HG03039 (cell line): ENCODE results near the gene PRKCA.
A peak's percentile ranks its signal among the peaks of the same experiment; 100 is the strongest.

Experiments
- ATAC-seq: cut with Tn5 transposase; IDR thresholded peaks from one replicate; pipeline ENCODE4 v1.9.1; 2021; ENCODE audit warnings: mild to moderate bottlenecking, moderate library complexity; ENCODE audit not compliant: unreplicated experiment

PRKCA gene

DNA sequence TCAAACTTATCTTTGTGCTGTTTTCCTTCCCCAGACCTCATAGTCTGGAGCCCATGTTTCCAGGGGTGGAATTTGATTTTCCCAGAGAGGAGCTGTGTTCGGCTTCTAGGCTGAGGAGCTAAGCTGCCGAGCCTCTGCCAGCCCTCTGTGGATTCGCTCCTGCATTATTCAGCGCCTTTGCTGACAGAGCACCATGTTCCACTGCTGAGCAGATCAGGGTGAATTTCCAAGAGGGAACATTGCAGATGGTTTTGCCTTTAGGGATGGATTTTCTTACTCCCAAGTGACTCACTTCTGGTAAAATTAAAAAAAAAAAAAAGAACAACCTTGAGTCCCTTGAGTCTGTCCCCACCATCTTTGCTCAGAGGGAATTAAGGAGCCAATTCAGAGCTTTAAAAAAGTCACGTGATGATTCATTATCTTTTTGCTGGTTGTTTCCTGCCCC, 229.5 kb downstream of the PRKCA start:
- no peak for ATAC-seq

DNA sequence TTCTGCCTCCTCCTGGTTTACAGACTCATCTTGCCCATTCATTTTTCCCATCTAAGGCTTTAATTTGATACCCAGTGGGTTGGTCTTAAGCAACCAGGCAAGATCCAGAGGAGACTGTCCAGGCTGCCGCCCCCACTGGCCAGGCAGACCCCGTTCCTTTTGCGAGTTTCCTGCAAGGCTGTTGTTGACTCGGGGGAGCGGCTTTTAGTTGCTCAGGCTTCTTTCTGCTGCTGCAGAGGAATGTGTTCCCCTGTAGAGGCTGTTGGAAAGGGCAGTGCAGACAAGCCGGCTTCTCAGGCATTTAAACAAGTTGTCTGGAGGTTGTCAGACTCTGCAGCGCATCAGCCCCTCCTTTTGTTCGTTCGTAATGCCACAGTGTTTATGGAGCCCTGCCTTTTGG, 231.2 kb downstream of the PRKCA start:
- ATAC-seq, result no peak

DNA sequence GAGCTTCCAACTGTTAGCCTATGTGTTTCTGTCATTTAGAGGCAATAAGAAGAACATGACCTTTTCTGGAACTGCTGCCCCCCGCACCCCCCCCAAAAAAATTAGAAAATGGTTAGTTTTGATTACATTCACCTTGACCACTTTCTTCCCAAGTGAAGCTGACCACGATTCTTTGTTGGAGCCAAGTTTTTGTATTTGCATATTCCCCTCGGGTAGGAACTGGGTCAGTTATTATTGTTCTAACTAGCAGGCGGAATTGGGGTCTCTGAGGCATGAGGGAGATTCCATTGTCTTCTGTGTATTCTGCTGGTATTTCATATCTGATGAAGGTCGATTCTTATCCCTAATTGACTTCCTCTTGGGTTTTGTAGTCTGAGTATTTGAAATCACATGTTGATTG, 231.6 kb downstream of the PRKCA start:
- ATAC-seq, result no peak

DNA sequence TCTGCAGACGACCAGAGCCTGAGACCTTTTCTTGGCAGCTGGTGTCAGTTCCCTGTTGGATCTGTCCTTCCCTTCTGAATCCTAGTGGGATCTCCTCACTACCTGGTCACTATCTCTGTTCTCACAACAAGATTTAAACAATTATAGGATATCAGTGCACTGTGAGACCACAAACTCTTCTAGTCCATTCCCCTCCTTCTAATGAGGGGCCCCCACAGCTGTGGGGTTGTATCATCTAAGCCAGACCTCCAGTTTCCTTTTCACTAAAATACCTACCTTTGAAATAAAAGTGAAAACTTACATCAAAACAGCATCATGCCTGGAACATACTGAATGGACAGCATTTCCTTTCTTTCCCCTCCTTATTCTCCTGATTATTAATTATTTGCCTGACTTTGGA, 233.2 kb downstream of the PRKCA start:
- ATAC-seq, result no peak

DNA sequence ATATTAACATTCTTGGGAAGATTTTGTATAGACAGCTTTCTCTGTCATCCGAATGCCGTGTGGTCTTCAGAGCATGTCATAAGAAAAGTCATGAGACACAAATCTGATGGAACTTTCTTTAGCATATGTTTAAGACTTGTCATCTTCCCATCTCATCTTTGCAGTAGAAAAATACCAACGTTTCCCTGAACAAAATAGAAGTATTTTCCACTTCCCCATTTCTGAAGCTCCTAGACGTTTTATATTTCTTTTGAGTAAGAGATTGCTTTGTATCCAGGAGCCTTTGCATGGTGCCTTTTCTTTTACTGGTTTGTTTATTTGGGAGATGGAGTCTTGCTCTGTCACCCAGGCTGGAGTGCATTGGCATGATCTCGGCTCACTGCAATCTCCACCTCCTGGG, 235.1 kb downstream of the PRKCA start:
- no peak for ATAC-seq

DNA sequence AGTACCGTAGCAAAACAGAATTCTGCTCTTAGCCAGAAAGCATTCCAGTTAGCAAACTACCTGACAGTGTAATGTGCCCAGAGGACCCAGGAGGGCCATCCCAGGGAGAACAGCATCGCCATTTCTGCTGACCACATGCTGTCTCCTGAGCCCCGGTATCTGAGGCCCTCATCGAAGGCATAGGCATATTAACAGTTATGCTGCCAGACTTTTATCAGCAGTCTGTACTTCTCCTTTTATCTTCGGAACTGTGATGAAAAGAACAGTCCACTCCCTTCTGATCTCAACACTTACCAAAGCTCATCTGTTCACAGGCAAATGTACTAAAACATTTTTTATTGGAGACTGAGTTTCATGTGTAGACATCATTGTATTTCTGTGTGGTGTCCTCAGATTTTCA, 236.4 kb downstream of the PRKCA start:
- ATAC-seq, result no peak

DNA sequence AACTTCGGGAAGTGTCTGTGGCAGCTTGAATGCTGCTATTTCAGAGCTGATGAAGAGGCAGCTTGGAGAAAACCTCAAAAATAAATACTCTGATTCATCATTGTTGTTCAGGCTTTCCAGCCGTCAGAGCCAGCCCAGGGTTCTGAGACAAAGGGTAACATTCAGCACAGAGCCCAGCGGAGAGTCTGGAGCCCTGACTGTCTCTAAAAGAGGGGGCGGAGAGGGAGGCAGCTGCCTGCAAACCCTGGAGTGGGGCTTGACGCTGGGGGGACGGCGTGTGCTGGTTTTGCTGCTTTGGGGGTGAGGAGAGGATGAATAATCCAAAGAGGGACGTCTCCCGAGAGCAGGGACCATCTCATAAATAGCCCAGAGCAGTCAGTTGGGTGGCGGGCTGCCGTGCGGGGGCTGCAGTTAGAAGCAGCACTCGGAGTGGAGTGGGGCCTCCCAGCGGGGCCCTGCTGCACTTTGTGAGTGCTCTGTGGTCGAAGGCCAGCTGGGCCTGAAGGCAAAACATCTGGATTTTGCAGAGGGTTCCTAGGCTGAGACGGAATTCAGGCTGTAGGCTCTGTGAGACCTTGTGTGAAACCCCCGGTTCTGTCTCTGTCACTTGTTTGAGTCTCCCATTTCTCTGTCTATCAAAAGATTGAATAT, 237.8 kb downstream of the PRKCA start:
- no peak for ATAC-seq

DNA sequence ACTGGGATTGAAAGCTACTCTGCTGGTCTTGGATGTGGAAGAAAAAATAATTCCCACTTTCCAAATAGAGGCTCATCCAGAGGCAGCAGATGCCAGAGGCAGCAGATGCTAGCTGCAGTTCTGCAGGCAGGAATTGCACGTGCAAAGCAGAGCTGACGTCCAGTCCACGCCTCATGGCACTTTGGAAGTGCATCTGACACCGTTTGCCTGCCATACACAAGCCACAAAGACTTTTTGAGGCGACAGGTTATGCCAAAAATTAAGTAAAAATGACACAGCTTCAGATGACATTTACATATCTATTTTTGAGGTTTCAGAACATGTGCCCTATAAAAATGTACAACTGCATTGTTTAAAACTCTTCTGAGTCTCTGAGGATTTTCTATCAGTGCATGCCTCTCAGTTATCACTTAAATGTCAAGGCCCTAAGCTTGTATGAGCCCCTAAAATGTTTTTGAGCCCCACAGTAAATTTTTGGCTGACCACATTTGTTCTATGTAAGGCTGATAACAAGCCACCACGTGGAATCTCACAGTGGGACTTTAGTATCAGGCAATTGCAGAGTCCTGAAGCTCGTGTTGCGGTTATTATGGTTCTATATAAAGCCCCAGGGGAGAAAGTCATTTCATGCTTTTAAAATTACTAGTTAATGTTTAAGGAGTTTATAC, 239.2 kb downstream of the PRKCA start:
- peak; percentile 47 for ATAC-seq

DNA sequence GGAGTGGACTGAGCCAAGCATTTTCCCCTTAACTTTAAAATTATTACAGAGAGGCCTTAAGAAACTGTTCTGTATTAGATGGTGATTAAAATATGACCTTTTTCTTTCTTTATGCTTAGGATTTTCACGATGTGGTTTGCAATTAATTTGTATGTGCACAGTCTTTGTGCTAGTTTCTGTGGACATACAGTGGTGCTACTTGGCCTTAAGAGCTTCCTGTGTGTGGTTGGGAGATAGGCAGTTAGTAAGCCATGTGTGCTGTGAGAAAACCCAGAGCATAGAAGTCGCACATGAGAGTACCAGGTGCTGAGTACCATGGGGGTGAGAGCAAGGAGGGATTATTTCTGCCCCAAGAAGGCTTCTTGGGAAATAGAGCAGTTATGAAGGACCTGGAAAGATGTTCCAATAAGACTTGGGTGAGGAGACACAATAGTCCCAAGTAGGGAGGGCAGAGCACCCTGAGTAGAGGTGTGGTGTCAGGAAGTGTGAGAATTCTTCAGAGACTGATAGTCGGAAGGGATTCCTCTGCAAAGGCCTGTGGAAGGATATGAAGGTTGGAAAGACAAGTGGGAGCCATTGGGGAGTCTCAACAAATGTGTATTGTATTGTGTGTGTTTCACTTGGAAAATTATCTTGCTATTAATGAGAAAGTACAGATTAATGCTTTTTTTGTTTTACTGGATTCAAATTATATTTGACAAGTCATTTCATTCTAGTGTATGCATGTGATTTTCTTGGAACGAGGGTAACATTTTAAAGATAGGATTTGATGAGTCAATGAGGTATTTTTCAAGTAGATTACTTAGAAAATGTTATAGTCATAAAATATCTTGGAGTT, 239.9 kb downstream of the PRKCA start:
- ATAC-seq, result peak; percentile 74

DNA sequence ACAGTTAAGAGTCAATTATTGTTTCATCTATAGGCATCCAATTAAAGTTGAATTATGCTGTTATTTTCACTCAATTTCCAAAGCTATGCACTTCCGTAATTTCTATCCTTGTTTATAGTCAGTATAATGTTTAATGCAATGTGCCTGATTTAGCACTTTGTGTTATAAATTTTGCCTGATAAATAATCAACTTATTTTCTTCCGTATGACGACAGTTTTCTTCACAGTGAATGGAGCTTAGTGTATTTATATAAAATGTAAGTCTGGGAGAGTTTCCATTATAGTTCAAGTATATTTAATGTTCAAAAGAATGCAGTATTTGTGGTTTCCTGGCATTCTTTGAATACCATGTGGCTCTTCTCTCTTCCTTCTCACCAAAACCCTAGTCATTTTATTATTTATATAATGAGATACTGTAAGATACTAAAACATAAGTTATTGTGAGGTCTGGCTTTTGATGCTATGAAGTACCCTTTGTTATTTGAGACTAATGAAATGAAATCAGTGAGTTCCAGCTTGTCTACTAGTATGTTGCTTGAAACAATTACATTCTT, 240.6 kb downstream of the PRKCA start:
- no peak for ATAC-seq

DNA sequence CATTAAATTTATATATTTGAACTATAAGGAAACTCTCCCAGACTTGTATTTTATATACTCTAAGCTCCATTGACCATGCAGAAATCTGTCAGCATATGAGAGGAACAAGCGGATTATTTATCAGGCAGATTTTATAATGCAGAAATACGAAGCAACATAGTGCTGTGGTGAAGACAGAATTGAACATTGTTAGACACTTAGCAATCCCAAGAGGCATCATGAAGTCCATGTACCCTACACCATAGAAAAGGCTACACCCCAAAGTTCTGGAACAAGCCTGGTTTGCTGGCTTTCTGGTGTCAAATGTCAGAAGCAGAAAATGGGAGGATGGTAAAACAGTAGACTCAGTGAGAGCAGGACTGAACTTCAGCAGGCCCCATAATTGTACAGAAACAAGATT, 241.1 kb downstream of the PRKCA start:
- ATAC-seq, result no peak

DNA sequence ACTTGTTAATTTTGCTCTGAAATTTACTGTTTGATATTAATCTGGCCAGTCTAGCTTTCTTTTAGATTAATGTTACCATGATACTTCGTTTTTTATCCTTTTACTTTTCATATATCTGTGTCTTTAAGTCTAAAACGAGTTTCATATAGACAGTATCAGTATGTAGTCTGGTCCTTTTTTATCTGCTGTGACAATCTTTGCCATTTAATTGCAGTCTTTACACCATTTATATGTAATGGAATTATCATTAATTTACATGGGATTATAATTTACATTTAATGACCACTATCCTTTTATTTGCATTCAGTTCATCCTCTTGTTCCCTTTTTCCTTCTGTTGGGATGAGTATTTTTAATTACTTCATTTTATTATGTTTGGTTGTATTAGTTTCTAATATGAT, 243.5 kb downstream of the PRKCA start:
- ATAC-seq, result no peak

DNA sequence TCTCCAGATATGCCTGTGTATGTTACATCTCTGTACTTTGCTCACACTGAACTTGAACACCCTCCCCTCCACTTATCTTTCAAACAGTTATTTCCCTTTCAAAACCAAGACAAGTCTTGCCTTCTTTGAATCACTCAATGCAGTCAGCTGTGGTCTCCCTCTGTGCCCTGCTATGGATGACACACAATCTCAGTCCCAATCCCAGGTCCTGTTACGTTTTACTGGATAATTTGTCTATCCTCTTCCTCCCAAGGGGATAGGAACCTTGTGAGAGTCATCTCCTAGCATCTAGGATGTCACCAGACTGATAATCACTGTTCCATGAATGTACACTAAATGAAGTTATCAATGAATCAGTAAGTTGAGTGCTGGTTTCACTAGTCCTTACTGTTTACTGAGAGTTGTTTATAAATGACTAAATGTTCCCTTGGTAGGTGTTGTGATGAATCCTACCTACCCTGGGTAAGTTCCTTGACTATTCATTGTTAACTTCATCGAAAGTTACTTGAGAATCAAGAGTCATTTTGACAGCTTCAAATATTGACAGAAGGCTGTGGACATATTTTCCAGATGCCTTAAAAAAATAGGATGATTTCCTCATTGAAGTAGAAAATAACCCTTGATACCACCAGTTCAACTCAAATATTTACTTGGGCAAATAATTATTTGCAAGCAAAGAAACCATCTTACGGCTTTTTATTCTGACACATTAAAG, 244.9 kb downstream of the PRKCA start:
- no peak for ATAC-seq

DNA sequence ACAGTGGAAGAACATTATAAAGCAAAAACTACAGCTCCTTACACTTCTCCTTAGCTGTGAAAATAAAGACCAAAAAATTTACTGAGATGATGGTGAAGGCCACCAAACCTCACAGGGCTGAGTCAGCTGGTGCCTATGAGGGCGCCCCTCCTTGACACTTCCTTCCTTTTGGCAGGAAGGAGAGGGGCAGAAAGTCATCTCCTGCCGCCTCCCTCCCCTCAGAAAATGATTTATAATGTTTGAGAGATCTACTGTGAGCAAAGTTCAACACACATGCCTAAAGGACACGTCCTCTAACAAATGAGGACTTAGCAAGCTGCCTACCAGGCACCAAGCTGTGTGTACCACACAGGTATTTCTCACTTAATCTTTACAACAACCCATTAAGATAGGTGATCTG, 245.7 kb downstream of the PRKCA start:
- ATAC-seq, result no peak

DNA sequence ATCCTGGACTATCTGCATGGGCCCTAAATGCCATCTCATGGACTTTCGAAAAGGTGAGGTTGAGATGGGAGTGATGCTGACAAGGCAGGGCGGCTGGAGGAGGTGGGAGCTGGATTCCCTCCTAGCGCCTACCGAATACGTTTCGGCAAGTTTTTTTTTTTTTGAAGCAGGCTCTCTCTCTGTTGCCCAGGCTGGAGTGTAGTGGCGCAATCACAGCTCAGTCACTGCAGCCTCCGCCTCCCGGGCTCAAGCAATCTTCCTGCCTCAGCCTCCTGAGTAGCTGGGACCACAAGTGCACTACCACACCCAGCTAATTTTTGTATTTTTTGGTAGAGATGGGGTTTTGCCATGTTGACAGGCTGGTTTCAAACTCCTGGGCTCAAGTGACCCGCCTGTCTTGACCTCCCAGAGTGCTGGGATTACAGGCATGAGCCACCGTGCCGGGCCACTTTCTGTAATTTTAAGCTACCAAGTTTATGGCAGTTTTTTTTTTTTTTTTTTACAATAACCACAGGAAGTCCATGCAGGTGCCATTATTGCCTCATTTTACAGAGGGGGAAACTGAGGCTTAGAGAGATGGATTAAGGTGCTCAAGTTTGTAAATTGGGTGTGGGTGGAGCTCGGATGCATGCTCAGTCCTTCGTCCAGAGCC, 246.4 kb downstream of the PRKCA start:
- no peak for ATAC-seq

DNA sequence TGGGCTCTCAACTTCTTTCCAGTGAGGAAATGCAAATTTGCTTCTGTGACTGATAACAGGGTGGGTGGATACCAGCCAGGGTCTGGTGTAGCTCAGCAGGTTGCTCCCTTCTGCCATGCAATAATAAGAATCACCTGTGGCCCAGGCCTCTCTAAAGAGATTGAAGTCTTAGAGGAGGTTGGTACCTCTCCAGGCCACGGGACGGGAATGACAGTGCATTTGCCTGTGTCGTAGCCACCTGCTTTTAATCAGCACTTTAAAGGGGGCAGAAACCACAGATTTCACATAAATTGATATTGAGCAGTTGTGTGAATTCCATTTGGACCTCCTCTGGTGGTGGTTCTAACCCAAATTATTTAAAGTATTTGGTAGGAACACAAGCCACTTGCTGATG, 246.9 kb downstream of the PRKCA start:
- ATAC-seq, result no peak

DNA sequence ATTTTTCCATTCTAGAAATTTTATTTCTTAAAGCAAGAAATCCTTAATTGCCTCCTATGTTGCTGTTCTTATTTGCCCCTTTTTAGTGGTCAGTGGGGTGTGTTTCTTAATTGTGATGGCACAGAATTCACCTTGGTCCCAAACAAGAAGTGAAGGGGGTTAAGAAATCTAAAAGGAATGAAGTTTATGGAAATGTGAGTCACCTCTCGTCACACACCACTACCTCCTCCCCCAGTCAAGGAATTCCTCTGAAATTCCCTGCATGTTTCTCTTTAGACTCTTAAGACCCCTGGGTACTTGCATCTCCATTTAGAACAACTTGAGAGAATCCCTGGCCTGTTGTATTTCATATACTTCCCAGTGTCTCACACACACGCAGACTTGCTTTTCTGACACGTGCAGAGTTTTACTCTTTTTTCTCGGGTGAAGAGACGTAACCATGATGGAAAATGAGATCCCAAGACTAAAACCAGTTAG, 247.4 kb downstream of the PRKCA start:
- ATAC-seq, result no peak

DNA sequence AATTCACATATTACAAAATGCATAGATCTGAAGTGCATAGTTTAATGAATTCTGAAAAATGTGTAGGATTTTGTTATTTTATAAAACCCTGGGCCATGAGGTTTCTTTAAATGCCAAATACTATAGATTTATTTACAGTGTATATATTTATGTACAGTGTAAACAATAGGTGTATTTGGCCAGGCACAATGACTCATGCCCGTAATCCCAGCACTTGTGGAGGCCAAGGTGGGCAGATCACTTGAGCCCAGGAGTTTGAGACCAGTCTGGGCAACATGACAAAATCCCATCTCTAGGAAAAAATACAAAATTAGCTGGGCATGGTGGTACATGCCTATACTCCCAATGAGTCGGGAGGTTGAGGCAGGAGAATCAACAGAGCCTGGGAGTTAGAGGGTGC, 249.4 kb downstream of the PRKCA start:
- no peak for ATAC-seq

DNA sequence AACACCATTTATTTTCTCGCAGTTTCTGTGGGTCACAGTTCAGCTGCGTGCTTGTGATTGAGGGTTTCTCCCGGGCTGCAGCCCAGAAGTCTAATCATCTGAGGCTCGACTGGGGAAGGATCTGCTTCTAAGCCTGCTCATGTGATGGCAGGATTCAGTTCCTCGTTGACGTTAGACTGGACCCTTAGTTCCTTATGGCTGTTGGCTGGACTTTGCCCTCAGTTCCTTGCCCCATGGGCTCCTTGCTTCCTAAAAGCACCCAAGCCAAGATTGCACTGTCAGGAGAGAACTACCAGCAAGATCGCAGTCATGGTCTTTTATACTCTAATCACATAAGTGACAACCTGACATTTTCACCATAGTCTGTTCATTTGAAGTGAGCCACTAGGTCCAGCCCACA, 250.0 kb downstream of the PRKCA start:
- ATAC-seq, result no peak

DNA sequence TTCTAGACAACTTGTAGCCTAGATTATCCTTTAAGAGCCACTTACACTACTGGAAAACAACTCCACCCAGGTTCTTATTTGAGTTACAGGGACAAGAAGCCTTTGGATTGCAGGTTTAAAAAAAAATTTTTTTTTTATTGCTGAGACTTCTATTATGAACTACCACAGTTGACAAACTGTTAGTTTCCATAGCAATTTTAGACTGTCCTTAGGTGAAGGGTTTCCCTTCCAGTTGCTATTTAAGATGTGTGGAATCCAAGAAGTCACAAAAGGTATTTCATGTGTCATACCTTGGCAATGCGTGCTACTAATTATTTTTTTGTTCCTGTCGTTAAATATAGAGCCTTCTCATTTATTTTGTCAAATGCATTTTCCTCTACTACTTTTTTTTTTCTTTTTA, 253.2 kb downstream of the PRKCA start:
- ATAC-seq, result no peak
